Coronary artery (tissue), 2 donors: ENCODE results near the gene C4orf33.
"Not testable (repeated sequence)": the region's sequence is repeated elsewhere in the genome, so short reads cannot be mapped to it uniquely, and the experiment has no call there.

ENCODE experiments used
- DNase-seq: peaks from one replicate; pipeline ENCODE4 v3.0.0-alpha.2; 2017; ENCODE audit warnings: low spot score
- H3K27ac ChIP-seq, 2 donors: fragments of 200-600 bp; sonication (generic); one replicate each; pipeline ENCODE4 v1.5.1; 2016 to 2019
- H3K4me3 ChIP-seq: fragments of 200-600 bp; sonication (generic); 2 replicates; pipeline ENCODE4 v1.5.1; 2016; ENCODE audit warnings: mild to moderate bottlenecking, moderate library complexity
- CTCF ChIP-seq: fragments of 200-600 bp; sonication (generic); IDR thresholded peaks from one replicate; pipeline ENCODE4 v1.5.1; 2019; ENCODE audit warnings: antibody characterized with exemption

C4orf33 gene

GRCh38 chr4:129098531-129099001 is 2.6 kb downstream of the C4orf33 start:
- no peak overlapping the region for H3K4me3 ChIP-seq
- no peak for DNase-seq
- H3K27ac ChIP-seq = no peak overlapping the region
- no peak for TF ChIP-seq CTCF

- no peak overlapping the region for H3K4me3 ChIP-seq
- DNase-seq = no peak
- TF ChIP-seq CTCF = no peak
- no peak overlapping the region for H3K27ac ChIP-seq
These were observed 14.2 kb downstream of the C4orf33 start for GRCh38 chr4:129109965-129110824.

- no peak for DNase-seq
- H3K27ac ChIP-seq = no peak overlapping the region
- H3K4me3 ChIP-seq = no peak overlapping the region
- no peak for TF ChIP-seq CTCF
These were observed 15.0 kb downstream of the C4orf33 start for GRCh38 chr4:129110931-129111330.

GRCh38 chr4:129111919-129112318 is 16.0 kb downstream of the C4orf33 start:
- DNase-seq = no peak
- TF ChIP-seq CTCF = no peak
- Histone ChIP-seq H3K4me3 (no peak overlapping the region), H3K27ac (no peak overlapping the region)

- no peak for DNase-seq
- H3K27ac ChIP-seq = no peak overlapping the region
- no peak overlapping the region for H3K4me3 ChIP-seq
- no peak for TF ChIP-seq CTCF
These were observed 17.5 kb downstream of the C4orf33 start for GRCh38 chr4:129113434-129113833.

- no peak for TF ChIP-seq CTCF
- no peak for DNase-seq
These were observed 18.0 kb downstream of the C4orf33 start for GRCh38 chr4:129113919-129114318.

GRCh38 chr4:129117705-129118104 is 21.8 kb downstream of the C4orf33 start:
- DNase-seq = no peak
- H3K27ac ChIP-seq = no peak overlapping the region
- TF ChIP-seq CTCF = no peak
- no peak overlapping the region for H3K4me3 ChIP-seq

More at GRCh38 chr4:129113919-129114318, 18.0 kb downstream of the C4orf33 start:
- H3K27ac ChIP-seq = no peak overlapping the region
- H3K4me3 ChIP-seq = no peak overlapping the region

- H3K27ac ChIP-seq, DNase-seq: not testable (repeated sequence)
These were observed 30.7 kb downstream of the C4orf33 start for GRCh38 chr4:129126614-129127013.

More at GRCh38 chr4:129126614-129127013, 30.7 kb downstream of the C4orf33 start:
- not testable (repeated sequence) for H3K4me3 ChIP-seq
